H1 (cell line): ENCODE results near the gene KRT34. TPM values are rescaled to one million over a fixed set of nuclear protein-coding genes. Genes with fewer than 3 reads are reported as not detected.

Experiments used
- CEBPB ChIP-seq: IDR thresholded peaks from 2 replicates; pipeline ENCODE4 v1.6.1; 2012; ENCODE audit warnings: low read depth, low read length
- CHD2 ChIP-seq: IDR thresholded peaks from 2 replicates; pipeline ENCODE4 v1.6.1; 2012; ENCODE audit warnings: low read length, improper control_type of control experiment
- EGR1 ChIP-seq: IDR thresholded peaks from 2 replicates; pipeline ENCODE4 v1.6.1; 2011; ENCODE audit warnings: low read depth, low read length, borderline replicate concordance
- GTF2F1 ChIP-seq: IDR thresholded peaks from 2 replicates; pipeline ENCODE4 v1.6.1; 2012; ENCODE audit warnings: low read depth, low read length, improper control_type of control experiment, borderline replicate concordance
- KDM1A ChIP-seq: fragments of 200-600, 300-600 bp; sonication (generic); IDR thresholded peaks from 2 replicates; pipeline ENCODE4 v1.7.1; 2016; ENCODE audit warnings: mild to moderate bottlenecking, low read length, borderline replicate concordance
- POLR2AphosphoS5 ChIP-seq: IDR thresholded peaks from 2 replicates; pipeline ENCODE4 v1.6.1; 2011; ENCODE audit warnings: low read depth, low read length
- SAP30 ChIP-seq: fragments of 300-600 bp; sonication (generic); IDR thresholded peaks from 2 replicates; pipeline ENCODE4 v1.7.1; 2012; ENCODE audit warnings: low read length, moderate library complexity, mild to moderate bottlenecking, inconsistent platforms; ENCODE audit not compliant: insufficient read depth, insufficient replicate concordance
- SRF ChIP-seq: IDR thresholded peaks from 2 replicates; pipeline ENCODE4 v1.6.1; 2011; ENCODE audit warnings: mild to moderate bottlenecking, low read depth, low read length, moderate library complexity
- polyA plus RNA-seq, 7 experiments: library from polyadenylated mRNA; depleted of rRNA in 3 of 7; stranded (reverse) in 5 of 7; unstranded in 2 of 7; fragments of >200 nt in 5 of 7; fragments of 200-250 nt in 2 of 7; gene quantifications; 1 replicate in 5 of 7; 2 replicates in 1 of 7; 4 replicates in 1 of 7; pipeline versions ENCODE4 v1.2.1 to v1.2.3, GENCODE V29; 2011 to 2013; ENCODE audit warnings: missing spikeins in 2 of 7, mixed read lengths in 2 of 7
- total RNA-seq: library from RNA; stranded (reverse); fragmentation: NEBNext Ultra II Directional; extraction: Animal tissue kit (Norgen Biotek cat#: 25700); gene quantifications from 2 replicates; pipeline ENCODE4 v1.2.1, GENCODE V29; 2021
- TF ChIP-seq, protein P1 (sequence below): IDR thresholded peaks from 2 replicates; pipeline ENCODE4 v1.6.1; 2012; ENCODE audit warnings: inconsistent platforms

KRT34 gene
- total and polyA plus RNA-seq, 2 of the 8 experiments (the other 6 are each of a cell fraction or from before 2014, with no cell fraction given): not detected

DNA sequence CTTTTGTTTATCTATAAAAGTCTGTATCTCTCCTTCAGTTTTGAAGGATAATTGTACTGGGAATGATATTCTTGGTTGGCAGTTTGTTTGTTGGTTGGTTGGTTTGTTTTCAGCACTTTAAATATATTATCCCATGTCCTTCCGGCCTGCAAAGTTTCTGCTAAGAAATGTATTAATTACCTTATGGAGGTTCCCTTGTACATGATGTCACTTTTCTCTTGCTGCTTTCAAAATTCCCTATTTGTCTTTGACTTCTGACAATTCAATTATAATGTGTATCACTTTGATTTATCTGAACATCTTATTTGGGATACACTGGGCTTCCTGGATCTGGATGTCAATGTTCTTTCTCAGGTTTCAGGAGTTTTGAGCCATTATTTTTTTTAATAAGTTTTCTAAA, 4.1 kb upstream of the KRT34 start (continued):
- TF ChIP-seq CHD2 (no peak), GTF2F1 (no peak), EGR1 (no peak), CEBPB (no peak), POLR2AphosphoS5 (no peak), SAP30 (no peak), SRF (no peak), KDM1A (no peak)
- TF ChIP-seq, protein P1, sequence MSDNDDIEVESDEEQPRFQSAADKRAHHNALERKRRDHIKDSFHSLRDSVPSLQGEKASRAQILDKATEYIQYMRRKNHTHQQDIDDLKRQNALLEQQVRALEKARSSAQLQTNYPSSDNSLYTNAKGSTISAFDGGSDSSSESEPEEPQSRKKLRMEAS: no peak
